HEK293T (cell line): Measurements from ENCODE around the gene SCAI.

Source experiments
- ARNT ChIP-seq: fragments of 450-650 bp; IDR thresholded peaks from 2 replicates; pipeline ENCODE4 v1.6.1; 2017; ENCODE audit warnings: mild to moderate bottlenecking
- BHLHE40 ChIP-seq: fragments of 450-650 bp; IDR thresholded peaks from 2 replicates; pipeline ENCODE4 v1.6.1; 2016; ENCODE audit warnings: mild to moderate bottlenecking, moderate library complexity, borderline replicate concordance
- CTBP1 ChIP-seq: fragments of 450-650 bp; IDR thresholded peaks from 2 replicates; pipeline ENCODE4 v1.6.1; 2016; ENCODE audit warnings: borderline replicate concordance
- FOXA1 ChIP-seq: fragments of 450-650 bp; IDR thresholded peaks from 2 replicates; pipeline ENCODE4 v1.6.1; 2016; ENCODE audit warnings: mild to moderate bottlenecking
- FOXK2 ChIP-seq: fragments of 450-650 bp; IDR thresholded peaks from 2 replicates; pipeline ENCODE4 v1.6.1; 2016; ENCODE audit warnings: mild to moderate bottlenecking
- FOXM1 ChIP-seq: fragments of 450-650 bp; IDR thresholded peaks from 2 replicates; pipeline ENCODE4 v1.6.1; 2017; ENCODE audit warnings: mild to moderate bottlenecking, borderline replicate concordance
- L3MBTL2 ChIP-seq: fragments of 450-650 bp; conservative IDR thresholded peaks from 2 replicates; pipeline ENCODE4 v1.6.1; 2016; ENCODE audit warnings: mild to moderate bottlenecking
- NFRKB ChIP-seq: fragments of 450-650 bp; IDR thresholded peaks from 2 replicates; pipeline ENCODE4 v1.6.1; 2016; ENCODE audit warnings: mild to moderate bottlenecking, moderate library complexity
- SP1 ChIP-seq: fragments of 450-650 bp; IDR thresholded peaks from 2 replicates; pipeline ENCODE4 v1.6.1; 2017
- SUZ12 ChIP-seq: fragments of 450-650 bp; IDR thresholded peaks from 2 replicates; pipeline ENCODE4 v1.6.1; 2016; ENCODE audit warnings: mild to moderate bottlenecking
- TARDBP ChIP-seq: fragments of 450-650 bp; IDR thresholded peaks from 2 replicates; pipeline ENCODE4 v1.6.1; 2016

DNA sequence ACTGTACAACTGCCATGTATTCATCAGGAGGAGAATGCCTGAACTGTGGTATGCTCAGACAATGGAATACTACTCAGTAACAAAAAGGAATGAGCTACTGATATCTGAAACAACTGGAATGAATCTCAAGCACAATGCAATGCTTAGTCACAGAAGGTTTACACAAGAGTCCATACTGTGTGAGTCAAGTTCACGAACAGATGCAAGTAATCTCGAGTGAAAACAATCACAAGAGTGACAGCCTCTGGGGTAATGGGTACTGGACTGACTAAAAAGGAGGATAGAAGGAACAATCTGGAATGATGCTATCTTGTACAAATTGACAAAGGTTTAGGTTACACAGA is 182.9 kb downstream of the SCAI start:
- TF ChIP-seq SP1 (no peak), BHLHE40 (no peak), FOXA1 (no peak), FOXK2 (no peak), NFRKB (no peak), TARDBP (no peak), FOXM1 (no peak), CTBP1 (no peak), SUZ12 (no peak), L3MBTL2 (no peak), ARNT (no peak)
